ENCODE measurements around the gene CSNK1G3.

CSNK1G3 gene

GRCh38 chr5:123659495-123659894 is 147.5 kb downstream of the CSNK1G3 start:
- Histone ChIP-seq H3K4me3 (ENCODE audit: insufficient read depth, low read depth, low read length, poor library complexity, severe bottlenecking) (no peak overlapping the region), H3K27ac (ENCODE audit: insufficient read depth, low read length, poor library complexity, severe bottlenecking) (no peak overlapping the region), H3K4me1 (ENCODE audit: control insufficient read depth, insufficient read depth, low read length, poor library complexity, severe bottlenecking) (no peaks in the 10 kb centered on the region), H3K27me3 (replicated peaks; ENCODE audit: control insufficient read depth, insufficient read depth, low read length, poor library complexity, severe bottlenecking) (no peaks in the 10 kb centered on the region), H3K9me3 (ENCODE audit: control insufficient read depth, low read length) (no peaks in the 10 kb centered on the region), H3K36me3 (ENCODE audit: control insufficient read depth, insufficient read depth, low read length) (no peaks in the 10 kb centered on the region)
- DNase-seq = no peak

- no peaks in the 10 kb centered on the region for H3K36me3 ChIP-seq (ENCODE audit: control insufficient read depth, insufficient read depth, low read length)
- H3K27me3 ChIP-seq (replicated peaks; ENCODE audit: control insufficient read depth, insufficient read depth, low read length, poor library complexity, severe bottlenecking) = no peaks in the 10 kb centered on the region
- no peaks in the 10 kb centered on the region for H3K4me1 ChIP-seq (ENCODE audit: control insufficient read depth, insufficient read depth, low read length, poor library complexity, severe bottlenecking)
- no peak overlapping the region for H3K4me3 ChIP-seq (ENCODE audit: insufficient read depth, low read depth, low read length, poor library complexity, severe bottlenecking)
- no peaks in the 10 kb centered on the region for H3K9me3 ChIP-seq (ENCODE audit: control insufficient read depth, low read length)
- no peak overlapping the region for H3K27ac ChIP-seq (ENCODE audit: insufficient read depth, low read length, poor library complexity, severe bottlenecking)
- no peak for DNase-seq
Observed at GRCh38 chr5:123664961-123665360, 153.0 kb downstream of the CSNK1G3 start.

GRCh38 chr5:123665822-123666371 is 153.9 kb downstream of the CSNK1G3 start:
- H3K4me1 ChIP-seq (ENCODE audit: control insufficient read depth, insufficient read depth, low read length, poor library complexity, severe bottlenecking) = no peaks in the 10 kb centered on the region
- no peaks in the 10 kb centered on the region for H3K27me3 ChIP-seq (replicated peaks; ENCODE audit: control insufficient read depth, insufficient read depth, low read length, poor library complexity, severe bottlenecking)
- no peaks in the 10 kb centered on the region for H3K9me3 ChIP-seq (ENCODE audit: control insufficient read depth, low read length)
- DNase-seq = no peak
- no peak overlapping the region for H3K27ac ChIP-seq (ENCODE audit: insufficient read depth, low read length, poor library complexity, severe bottlenecking)
- no peak overlapping the region for H3K4me3 ChIP-seq (ENCODE audit: insufficient read depth, low read depth, low read length, poor library complexity, severe bottlenecking)
- H3K36me3 ChIP-seq (ENCODE audit: control insufficient read depth, insufficient read depth, low read length) = no peaks in the 10 kb centered on the region

Measured in effector memory CD4-positive, alpha-beta T cell (primary cell).